ENCODE measurements around the gene ENTPD1. TPM values are rescaled to one million over a fixed set of nuclear protein-coding genes. Genes with fewer than 3 reads are reported as not detected.

ENTPD1 gene
- total and polyA plus RNA-seq, 10 of the 15 experiments (the other 5 are each of a cell fraction or from before 2014, with no cell fraction given), result 110 to 413 (median 161) TPM

- TF ChIP-seq BHLHE40 (IDR thresholded peaks at IDR 0.05; ENCODE audit: borderline replicate concordance in 1 of 2, low read depth in 2 of 2, low read length in 1 of 2) (peak in 1 of 2 experiments; percentile 17; a peak in 1 of 4 replicates), SP1 (IDR thresholded peaks at IDR 0.05; ENCODE audit: low read depth, low read length) (no peak), TAF1 (IDR thresholded peaks at IDR 0.05; ENCODE audit: borderline replicate concordance, low read depth, low read length) (no peak), SRF (IDR thresholded peaks at IDR 0.05; ENCODE audit: low read depth in 2 of 2, low read length in 2 of 2) (no peak), KDM1A (IDR thresholded peaks at IDR 0.05; ENCODE audit: borderline replicate concordance) (no peak), BACH1 (IDR thresholded peaks at IDR 0.05; ENCODE audit: borderline replicate concordance) (no peak), NR2F1 (conservative IDR thresholded peaks at IDR 0.05) (no peak), MTA2 (IDR thresholded peaks at IDR 0.05; ENCODE audit: low read depth) (peak; percentile 19; the same call in 1 of the 2 replicates), ZNF622 (IDR thresholded peaks at IDR 0.05) (no peak), EED (IDR thresholded peaks at IDR 0.05; ENCODE audit: low read depth) (peak; percentile 77), CEBPZ (IDR thresholded peaks at IDR 0.05; ENCODE audit: low read depth, low read length) (no peak), POLR2AphosphoS5 (IDR thresholded peaks at IDR 0.05; ENCODE audit: low read length) (peak; percentile 26; the same call in 1 of the 2 replicates), HCFC1 (IDR thresholded peaks at IDR 0.05; ENCODE audit: low read length) (no peak), SREBF1 (IDR thresholded peaks at IDR 0.05; ENCODE audit: low read length) (no peak), KAT2A (conservative IDR thresholded peaks at IDR 0.05; ENCODE audit: control insufficient read depth, low read depth, low read length) (no peak), POLR2AphosphoS2 (IDR thresholded peaks at IDR 0.05; ENCODE audit: low read depth, low read length) (no peak), WRNIP1 (IDR thresholded peaks at IDR 0.05; ENCODE audit: borderline replicate concordance, low read depth, low read length) (no peak), GABPA (IDR thresholded peaks at IDR 0.05; ENCODE audit: low read depth) (no peak), SUPT20H (IDR thresholded peaks at IDR 0.05; ENCODE audit: borderline replicate concordance, control insufficient read depth, low read depth, low read length) (no peak), FOS (IDR thresholded peaks at IDR 0.05; ENCODE audit: borderline replicate concordance, extremely low read depth, insufficient read length) (no peak), TCF12 (IDR thresholded peaks at IDR 0.05; ENCODE audit: low read depth, low read length) (no peak), ZNF217 (IDR thresholded peaks at IDR 0.05) (no peak), ASH2L (IDR thresholded peaks at IDR 0.05; ENCODE audit: borderline replicate concordance, low read depth) (no peak), JUNB (IDR thresholded peaks at IDR 0.05) (0 out of 2 replicates have a peak, but pooled peaks have one; percentile 12), FOXK2 (IDR thresholded peaks at IDR 0.05) (no peak), STAT1 (conservative IDR thresholded peaks at IDR 0.05) (no peak), NFYB (IDR thresholded peaks at IDR 0.05; ENCODE audit: insufficient read depth, low read depth, low read length) (no peak), YBX1 (IDR thresholded peaks at IDR 0.05) (no peak), ZSCAN29 (IDR thresholded peaks at IDR 0.05) (no peak), ZBED1 (IDR thresholded peaks at IDR 0.05; ENCODE audit: borderline replicate concordance) (no peak)
- TF ChIP-seq, protein P1, sequence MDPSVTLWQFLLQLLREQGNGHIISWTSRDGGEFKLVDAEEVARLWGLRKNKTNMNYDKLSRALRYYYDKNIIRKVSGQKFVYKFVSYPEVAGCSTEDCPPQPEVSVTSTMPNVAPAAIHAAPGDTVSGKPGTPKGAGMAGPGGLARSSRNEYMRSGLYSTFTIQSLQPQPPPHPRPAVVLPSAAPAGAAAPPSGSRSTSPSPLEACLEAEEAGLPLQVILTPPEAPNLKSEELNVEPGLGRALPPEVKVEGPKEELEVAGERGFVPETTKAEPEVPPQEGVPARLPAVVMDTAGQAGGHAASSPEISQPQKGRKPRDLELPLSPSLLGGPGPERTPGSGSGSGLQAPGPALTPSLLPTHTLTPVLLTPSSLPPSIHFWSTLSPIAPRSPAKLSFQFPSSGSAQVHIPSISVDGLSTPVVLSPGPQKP (IDR thresholded peaks at IDR 0.05; ENCODE audit: low read depth, low read length), result no peak
These were observed 26.4 kb downstream of the ENTPD1 start (continued) for GRCh38 chr10:95782318-95782717.
